ENCODE measurements around the gene CAB39L.

DNA sequence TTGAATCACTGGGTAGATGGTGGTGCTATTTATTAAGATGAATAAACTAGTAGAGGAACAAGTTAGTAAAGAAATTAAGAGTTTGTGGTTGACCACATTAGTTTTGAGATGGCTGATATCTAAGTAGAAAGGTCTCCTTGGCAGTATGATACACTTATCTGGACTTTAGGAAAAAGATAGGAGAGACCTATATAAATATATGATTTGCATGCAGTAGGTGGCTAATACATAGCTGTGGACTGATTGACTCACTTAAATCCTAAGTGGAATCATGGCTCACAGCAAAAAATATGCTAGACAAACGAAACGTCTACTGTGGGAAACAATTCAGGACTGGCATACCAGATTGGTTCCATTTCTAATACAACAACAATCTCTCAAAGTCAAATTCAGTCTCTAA lies 92.0 kb downstream of the CAB39L start:
- TF ChIP-seq, protein P1, sequence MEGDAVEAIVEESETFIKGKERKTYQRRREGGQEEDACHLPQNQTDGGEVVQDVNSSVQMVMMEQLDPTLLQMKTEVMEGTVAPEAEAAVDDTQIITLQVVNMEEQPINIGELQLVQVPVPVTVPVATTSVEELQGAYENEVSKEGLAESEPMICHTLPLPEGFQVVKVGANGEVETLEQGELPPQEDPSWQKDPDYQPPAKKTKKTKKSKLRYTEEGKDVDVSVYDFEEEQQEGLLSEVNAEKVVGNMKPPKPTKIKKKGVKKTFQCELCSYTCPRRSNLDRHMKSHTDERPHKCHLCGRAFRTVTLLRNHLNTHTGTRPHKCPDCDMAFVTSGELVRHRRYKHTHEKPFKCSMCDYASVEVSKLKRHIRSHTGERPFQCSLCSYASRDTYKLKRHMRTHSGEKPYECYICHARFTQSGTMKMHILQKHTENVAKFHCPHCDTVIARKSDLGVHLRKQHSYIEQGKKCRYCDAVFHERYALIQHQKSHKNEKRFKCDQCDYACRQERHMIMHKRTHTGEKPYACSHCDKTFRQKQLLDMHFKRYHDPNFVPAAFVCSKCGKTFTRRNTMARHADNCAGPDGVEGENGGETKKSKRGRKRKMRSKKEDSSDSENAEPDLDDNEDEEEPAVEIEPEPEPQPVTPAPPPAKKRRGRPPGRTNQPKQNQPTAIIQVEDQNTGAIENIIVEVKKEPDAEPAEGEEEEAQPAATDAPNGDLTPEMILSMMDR (IDR thresholded peaks at IDR 0.05), result no peak
- TF ChIP-seq PHF8 (IDR thresholded peaks at IDR 0.05; ENCODE audit: borderline replicate concordance, low read depth) (no peak), FOSB (CRISPR knock-in tag; IDR thresholded peaks at IDR 0.05) (no peak), POLR2AphosphoS2 (conservative IDR thresholded peaks at IDR 0.05; ENCODE audit: low read length) (no peak)
- TF ChIP-seq, protein P2, sequence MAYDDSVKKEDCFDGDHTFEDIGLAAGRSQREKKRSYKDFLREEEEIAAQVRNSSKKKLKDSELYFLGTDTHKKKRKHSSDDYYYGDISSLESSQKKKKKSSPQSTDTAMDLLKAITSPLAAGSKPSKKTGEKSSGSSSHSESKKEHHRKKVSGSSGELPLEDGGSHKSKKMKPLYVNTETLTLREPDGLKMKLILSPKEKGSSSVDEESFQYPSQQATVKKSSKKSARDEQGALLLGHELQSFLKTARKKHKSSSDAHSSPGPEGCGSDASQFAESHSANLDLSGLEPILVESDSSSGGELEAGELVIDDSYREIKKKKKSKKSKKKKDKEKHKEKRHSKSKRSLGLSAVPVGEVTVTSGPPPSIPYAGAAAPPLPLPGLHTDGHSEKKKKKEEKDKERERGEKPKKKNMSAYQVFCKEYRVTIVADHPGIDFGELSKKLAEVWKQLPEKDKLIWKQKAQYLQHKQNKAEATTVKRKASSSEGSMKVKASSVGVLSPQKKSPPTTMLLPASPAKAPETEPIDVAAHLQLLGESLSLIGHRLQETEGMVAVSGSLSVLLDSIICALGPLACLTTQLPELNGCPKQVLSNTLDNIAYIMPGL (CRISPR knock-in tag; IDR thresholded peaks at IDR 0.05; ENCODE audit: borderline replicate concordance), result no peak
- TF ChIP-seq, protein P3, sequence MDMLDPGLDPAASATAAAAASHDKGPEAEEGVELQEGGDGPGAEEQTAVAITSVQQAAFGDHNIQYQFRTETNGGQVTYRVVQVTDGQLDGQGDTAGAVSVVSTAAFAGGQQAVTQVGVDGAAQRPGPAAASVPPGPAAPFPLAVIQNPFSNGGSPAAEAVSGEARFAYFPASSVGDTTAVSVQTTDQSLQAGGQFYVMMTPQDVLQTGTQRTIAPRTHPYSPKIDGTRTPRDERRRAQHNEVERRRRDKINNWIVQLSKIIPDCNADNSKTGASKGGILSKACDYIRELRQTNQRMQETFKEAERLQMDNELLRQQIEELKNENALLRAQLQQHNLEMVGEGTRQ (IDR thresholded peaks at IDR 0.05), result no peak
